BJ (cell line): ENCODE data around the gene ZBTB43. TPM values are rescaled to one million over a fixed set of nuclear protein-coding genes. Genes with fewer than 3 reads are reported as not detected.

Experiments
- CTCF ChIA-PET: fragments of 350-600 bp; formaldehyde crosslinking; extraction: SDS; loops from one replicate; lab custom pipeline; 2021; ENCODE audit warnings: antibody characterized with exemption, inconsistent platforms; lab: Yijun Ruan, JAX
- POLR2A ChIA-PET: fragments of 300-600 bp; sonication (Branson Sonifier 250); formaldehyde crosslinking; extraction: SDS; loops from one replicate; lab custom pipeline; 2021; ENCODE audit warnings: antibody characterized with exemption; lab: Charles Lee
- DNase-seq: peaks from one replicate; pipeline ENCODE4 v3.0.0-alpha.2; 2011; ENCODE audit warnings: low read depth
- H3K27me3 ChIP-seq: 2 replicates; pipeline ENCODE4 v1.6.0; 2011; ENCODE audit warnings: low read length; ENCODE audit not compliant: control insufficient read depth, insufficient read depth
- H3K36me3 ChIP-seq: 2 replicates; pipeline ENCODE4 v1.5.1; 2011; ENCODE audit warnings: low read length; ENCODE audit not compliant: control insufficient read depth, insufficient read depth
- H3K4me3 ChIP-seq: 2 replicates; pipeline ENCODE4 v1.5.1; 2011; ENCODE audit warnings: low read depth, mild to moderate bottlenecking, control low read depth, low read length
- polyA plus RNA-seq: library from polyadenylated mRNA; depleted of rRNA; stranded (reverse); fragments of >200 nt; gene quantifications from 2 replicates; pipeline ENCODE4 v1.2.3, GENCODE V29; 2011
- TF ChIP-seq, protein P1 (sequence below): IDR thresholded peaks from 2 replicates; pipeline ENCODE4 v1.5.1; 2011; ENCODE audit warnings: low read depth, mild to moderate bottlenecking, control low read depth, inconsistent platforms, low read length, moderate library complexity; ENCODE audit not compliant: insufficient read depth

Gene ZBTB43
- polyA plus RNA-seq, 1 experiment: 4.6 TPM

DNA sequence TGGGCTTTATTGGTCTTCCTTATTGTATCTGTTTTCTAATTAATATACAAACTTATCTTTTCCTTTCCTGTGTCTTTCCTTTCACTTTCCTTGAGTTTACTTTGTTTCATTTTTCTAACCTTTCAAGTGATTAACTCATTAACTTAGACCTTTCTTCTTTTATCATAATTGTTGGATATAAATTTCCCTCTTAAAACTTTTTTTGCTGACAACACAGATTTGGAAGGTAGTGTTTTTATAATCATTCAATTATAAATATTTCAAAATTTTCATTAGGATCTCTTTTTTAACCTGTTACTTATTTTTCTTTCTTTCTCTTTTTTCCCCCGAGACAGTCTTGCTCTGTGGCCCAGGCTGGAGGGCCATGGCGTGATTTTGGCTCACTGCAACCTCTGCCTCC is 6.9 kb upstream of the ZBTB43 start:
- TF ChIP-seq, protein P1, sequence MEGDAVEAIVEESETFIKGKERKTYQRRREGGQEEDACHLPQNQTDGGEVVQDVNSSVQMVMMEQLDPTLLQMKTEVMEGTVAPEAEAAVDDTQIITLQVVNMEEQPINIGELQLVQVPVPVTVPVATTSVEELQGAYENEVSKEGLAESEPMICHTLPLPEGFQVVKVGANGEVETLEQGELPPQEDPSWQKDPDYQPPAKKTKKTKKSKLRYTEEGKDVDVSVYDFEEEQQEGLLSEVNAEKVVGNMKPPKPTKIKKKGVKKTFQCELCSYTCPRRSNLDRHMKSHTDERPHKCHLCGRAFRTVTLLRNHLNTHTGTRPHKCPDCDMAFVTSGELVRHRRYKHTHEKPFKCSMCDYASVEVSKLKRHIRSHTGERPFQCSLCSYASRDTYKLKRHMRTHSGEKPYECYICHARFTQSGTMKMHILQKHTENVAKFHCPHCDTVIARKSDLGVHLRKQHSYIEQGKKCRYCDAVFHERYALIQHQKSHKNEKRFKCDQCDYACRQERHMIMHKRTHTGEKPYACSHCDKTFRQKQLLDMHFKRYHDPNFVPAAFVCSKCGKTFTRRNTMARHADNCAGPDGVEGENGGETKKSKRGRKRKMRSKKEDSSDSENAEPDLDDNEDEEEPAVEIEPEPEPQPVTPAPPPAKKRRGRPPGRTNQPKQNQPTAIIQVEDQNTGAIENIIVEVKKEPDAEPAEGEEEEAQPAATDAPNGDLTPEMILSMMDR: no peak
- ChIA-PET POLR2A (no interaction called here), CTCF (interaction anchor here (0.7 kb wide), 1 partner anchor 14 kb away, joined by 5 read pairs; no protein-coding TSS in a partner anchor)

DNA sequence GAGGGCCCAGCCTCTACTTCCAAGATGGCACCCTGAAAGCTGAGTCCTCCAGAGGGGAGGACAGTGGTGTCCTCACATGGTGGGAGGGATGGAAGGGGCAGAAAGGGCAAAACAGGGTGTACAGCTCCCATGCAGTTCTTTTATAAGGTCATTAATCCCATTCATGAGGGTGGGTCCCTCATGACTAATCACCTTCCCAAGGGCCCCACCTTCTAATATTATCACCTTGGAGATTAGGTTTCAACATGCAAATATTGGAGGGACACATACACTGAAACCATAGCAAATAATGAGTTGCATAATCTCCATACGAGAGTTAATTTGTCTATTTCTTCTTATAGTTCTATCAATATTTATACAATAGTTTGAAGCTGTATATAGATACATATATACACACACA is 5.8 kb upstream of the ZBTB43 start:
- ChIA-PET CTCF (no interaction called here), POLR2A (no interaction called here)
- Histone ChIP-seq H3K36me3 (no peaks in the 10 kb centered on the region), H3K27me3 (no peaks in the 10 kb centered on the region), H3K4me3 (no peak overlapping the region)
- TF ChIP-seq, protein P1: no peak
- no peak for DNase-seq

More for the DNA sequence above, 6.9 kb upstream of the ZBTB43 start:
- H3K27me3 ChIP-seq: no peaks in the 10 kb centered on the region
- DNase-seq: no peak
- H3K4me3 ChIP-seq: no peak overlapping the region
- H3K36me3 ChIP-seq: no peaks in the 10 kb centered on the region

DNA sequence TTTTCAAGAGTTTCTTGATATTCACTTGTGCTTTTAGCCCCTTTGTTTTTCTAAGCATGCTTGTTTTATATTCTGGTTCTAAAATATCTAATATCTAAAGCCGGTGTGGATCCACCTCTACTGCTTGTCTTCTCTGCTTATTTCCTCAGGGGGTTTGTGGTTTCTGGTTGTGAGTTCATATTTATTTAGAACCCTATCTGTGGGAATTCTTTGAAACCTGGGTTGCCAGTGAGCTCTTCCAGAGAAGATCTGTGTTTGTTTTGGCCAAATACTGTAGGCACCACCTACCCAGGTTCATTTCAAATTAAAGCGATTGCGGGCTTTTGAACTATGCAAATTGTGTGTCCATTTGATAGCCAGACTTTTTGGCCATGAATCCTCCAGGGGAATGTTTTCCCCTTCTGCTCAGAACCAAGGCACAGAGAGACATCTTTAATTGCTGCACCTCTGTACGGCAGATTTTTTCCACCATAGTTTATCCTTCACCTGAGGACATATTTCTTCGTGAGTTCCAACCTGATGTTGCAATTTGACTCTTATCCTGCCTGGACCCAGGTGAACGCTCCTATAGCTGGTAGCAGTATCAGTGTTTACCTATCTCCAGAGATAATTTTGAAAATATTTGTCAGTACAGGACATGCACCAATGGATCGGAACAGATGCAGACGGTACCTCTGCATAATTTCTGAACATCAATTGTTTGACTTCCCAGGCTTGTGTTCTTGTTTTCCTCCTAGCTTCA is 2.4 kb upstream of the ZBTB43 start:
- DNase-seq: no peak
- ChIA-PET POLR2A (no interaction called here), CTCF (no interaction called here)
- TF ChIP-seq, protein P1: no peak
- Histone ChIP-seq H3K36me3 (no peaks in the 10 kb centered on the region), H3K27me3 (no peaks in the 10 kb centered on the region), H3K4me3 (no peak overlapping the region)

DNA sequence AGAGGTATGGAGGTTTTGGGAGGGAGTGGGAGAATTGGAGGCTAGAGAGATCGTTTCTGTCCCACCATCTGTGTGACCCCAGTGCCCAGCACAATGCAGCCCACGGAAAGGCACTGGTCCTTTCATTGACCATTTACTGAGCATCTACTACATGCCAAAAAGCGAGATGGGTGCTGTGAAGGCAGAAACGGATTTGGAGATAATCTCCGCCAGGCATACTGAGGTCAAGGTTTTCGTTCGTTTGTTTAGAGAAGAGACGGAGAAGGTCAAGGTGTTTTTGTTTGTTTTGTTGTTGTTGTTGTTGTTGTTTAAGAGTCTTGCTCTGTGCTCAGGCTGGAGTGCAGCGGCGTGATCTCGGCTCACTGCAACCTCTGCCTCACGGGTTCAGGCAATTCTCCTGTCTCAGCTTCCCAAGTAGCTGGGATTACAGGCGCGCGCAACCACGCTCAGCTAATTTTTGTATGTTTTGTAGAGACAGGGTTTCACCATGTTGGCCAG is 593 bp upstream of the ZBTB43 start:
- CTCF ChIA-PET: interaction anchor here (1.1 to 1.7 kb wide), 2 partner anchors 15 to 22 kb away, joined by 3 to 5 read pairs; no protein-coding TSS in a partner anchor
- POLR2A ChIA-PET: interaction anchor here (0.9 kb wide), 1 partner anchor 11 kb away, joined by 5 read pairs; no protein-coding TSS in a partner anchor
- Histone ChIP-seq H3K4me3 (peak overlapping the region; percentile 91), H3K36me3 (0 out of 2 replicates have a peak, but pooled peaks cover 2% of the 10 kb centered on the region), H3K27me3 (no peaks in the 10 kb centered on the region)
- DNase-seq: no peak
- TF ChIP-seq, protein P1: no peak

DNA sequence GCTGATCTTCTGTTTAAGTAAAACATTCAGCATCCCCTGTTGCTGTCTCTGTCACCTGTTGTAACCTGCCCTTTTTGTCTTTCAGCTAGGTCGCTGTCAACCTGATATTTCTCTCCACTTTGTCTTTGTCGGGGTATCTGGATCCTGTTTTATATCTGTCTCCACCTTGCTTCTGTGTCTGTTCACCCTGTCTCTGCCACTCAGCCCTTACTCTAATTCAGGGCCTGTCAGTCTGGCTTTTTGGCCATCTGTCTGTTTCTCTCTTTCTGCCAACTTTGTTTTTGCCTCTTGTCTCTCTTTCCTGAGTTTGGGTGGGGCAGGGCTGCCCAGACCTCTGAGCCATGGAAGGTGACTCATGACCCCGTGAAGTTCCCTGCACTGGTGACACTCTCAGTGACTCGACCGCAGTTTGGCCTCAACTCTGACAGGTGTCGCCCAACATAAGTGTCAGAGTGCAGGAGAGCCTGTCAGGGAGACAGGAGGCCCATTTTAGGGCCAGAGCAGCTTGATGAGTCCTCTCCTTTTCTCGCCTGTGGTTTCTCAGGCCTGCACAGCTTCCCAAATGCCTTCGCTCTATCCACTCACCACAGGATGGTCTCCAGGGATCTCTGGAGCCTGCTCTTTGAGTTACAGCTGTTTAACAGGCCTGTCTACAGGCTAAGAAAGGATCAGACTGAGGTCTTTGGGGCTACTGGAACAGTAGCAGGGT is 868 bp downstream of the ZBTB43 start:
- CTCF ChIA-PET: interaction anchor here (0.6 to 1.7 kb wide), 7 partner anchors 17 to 315 kb away, joined by 3 to 5 read pairs (median 3); no protein-coding TSS in a partner anchor
- DNase-seq: no peak
- Histone ChIP-seq H3K27me3 (no peaks in the 10 kb centered on the region), H3K36me3 (0 out of 2 replicates have a peak, but pooled peaks cover 2% of the 10 kb centered on the region), H3K4me3 (peak overlapping the region; percentile 91)
- POLR2A ChIA-PET: no interaction called here
- TF ChIP-seq, protein P1: no peak
